IMR-90 (cell line): ENCODE results near the gene PDGFD. TPM values are rescaled to one million over a fixed set of nuclear protein-coding genes. Genes with fewer than 3 reads are reported as not detected.

ENCODE experiments used
- ATAC-seq: fragments of 200-7000 bp; cut with Tn5 transposase; 2 replicates; pipeline ENCODE4 v1.9.1; 2020; ENCODE audit warnings: low read depth, mild to moderate bottlenecking, moderate library complexity
- BruUV-seq: library from RNA; stranded (reverse); fragments of 400-500 nt; replicated peaks from 2 replicates; lab custom pipeline; 2021; lab: Mats Ljungman, UMichigan
- CTCF ChIA-PET: fragments of 300-600 bp; formaldehyde crosslinking; extraction: SDS; loops from one replicate; lab custom pipeline; 2021; ENCODE audit warnings: antibody characterized with exemption; lab: Yijun Ruan, JAX
- POLR2A ChIA-PET: fragments of 300-600 bp; sonication (Branson Sonifier 250); formaldehyde crosslinking; loops from one replicate; lab custom pipeline; 2022; ENCODE audit warnings: antibody characterized with exemption; ENCODE audit not compliant: unreplicated experiment; lab: Charles Lee
- DNase-seq: peaks from one replicate; pipeline ENCODE4 v3.0.0; 2013
- H2AFZ ChIP-seq: replicated peaks from 2 replicates; pipeline ENCODE3; 2013; ENCODE audit warnings: low read length, mild to moderate bottlenecking; ENCODE audit not compliant: poor library complexity
- H2AK5ac ChIP-seq: 2 replicates; pipeline ENCODE4 v1.6.1; 2013; ENCODE audit warnings: low read depth, low read length, inconsistent platforms
- H2AK9ac ChIP-seq: replicated peaks from 2 replicates; pipeline ENCODE3; 2013; ENCODE audit warnings: mild to moderate bottlenecking, low read depth, low read length, moderate library complexity; ENCODE audit not compliant: poor library complexity
- H2BK120ac ChIP-seq: 2 replicates; pipeline ENCODE4 v1.6.1; 2013; ENCODE audit warnings: low read depth, low read length, inconsistent platforms
- H2BK15ac ChIP-seq: 3 replicates; pipeline ENCODE4 v1.6.1; 2013; ENCODE audit warnings: low read depth, low read length, inconsistent platforms
- H2BK20ac ChIP-seq: 2 replicates; pipeline ENCODE4 v1.6.1; 2013; ENCODE audit warnings: low read depth, mild to moderate bottlenecking, inconsistent platforms, low read length, moderate library complexity
- H2BK5ac ChIP-seq: 2 replicates; pipeline ENCODE4 v1.6.1; 2013; ENCODE audit warnings: mild to moderate bottlenecking, low read depth, low read length, inconsistent platforms; ENCODE audit not compliant: poor library complexity, severe bottlenecking
- H3K14ac ChIP-seq: replicated peaks from 2 replicates; pipeline ENCODE4 v1.6.1; 2013; ENCODE audit warnings: low read depth, low read length, inconsistent platforms
- H3K18ac ChIP-seq: 2 replicates; pipeline ENCODE4 v1.6.1; 2013; ENCODE audit warnings: low read depth, low read length, control low read depth
- H3K23ac ChIP-seq: 2 replicates; pipeline ENCODE4 v1.6.1; 2013; ENCODE audit warnings: low read depth, low read length, inconsistent platforms
- H3K27ac ChIP-seq: 2 replicates; pipeline ENCODE4 v1.5.1; 2013; ENCODE audit warnings: mild to moderate bottlenecking, control low read depth, low read length; ENCODE audit not compliant: insufficient read depth
- H3K27me3 ChIP-seq: 2 replicates; pipeline ENCODE4 v1.6.1; 2013; ENCODE audit warnings: low read length; ENCODE audit not compliant: control insufficient read depth, insufficient read depth
- H3K36me3 ChIP-seq: 2 replicates; pipeline ENCODE4 v1.6.1; 2013; ENCODE audit warnings: low read length, mixed read lengths; ENCODE audit not compliant: control insufficient read depth, insufficient read depth
- H3K4ac ChIP-seq: 2 replicates; pipeline ENCODE4 v1.6.1; 2013; ENCODE audit warnings: low read depth, low read length, inconsistent platforms
- H3K4me1 ChIP-seq: 2 replicates; pipeline ENCODE4 v1.6.1; 2013; ENCODE audit warnings: low read length, mixed read lengths; ENCODE audit not compliant: control insufficient read depth, insufficient read depth
- H3K4me2 ChIP-seq: 2 replicates; pipeline ENCODE4 v1.6.1; 2013; ENCODE audit warnings: low read depth, mild to moderate bottlenecking, control low read depth, low read length, moderate library complexity
- H3K4me3 ChIP-seq: 2 replicates; pipeline ENCODE4 v1.5.1; 2013; ENCODE audit warnings: low read depth, mild to moderate bottlenecking, control low read depth, low read length, moderate library complexity; ENCODE audit not compliant: insufficient read depth
- H3K56ac ChIP-seq: 2 replicates; pipeline ENCODE4 v1.6.1; 2013; ENCODE audit warnings: low read length, inconsistent platforms; ENCODE audit not compliant: insufficient read depth; ENCODE audit errors: extremely low read depth
- H3K79me1 ChIP-seq, 2 experiments: 2 replicates each; pipeline ENCODE4 v1.6.1; 2013; ENCODE audit warnings: low read length in 2 of 2, inconsistent platforms in 1 of 2, low read depth in 1 of 2
- H3K9ac ChIP-seq: 2 replicates; pipeline ENCODE4 v1.6.1; 2013; ENCODE audit warnings: low read depth, low read length, control low read depth
- H3K9me1 ChIP-seq: 2 replicates; pipeline ENCODE4 v1.6.1; 2013; ENCODE audit warnings: low read length, inconsistent platforms; ENCODE audit not compliant: insufficient read depth
- H3K9me3 ChIP-seq: 2 replicates; pipeline ENCODE4 v1.6.1; 2013; ENCODE audit warnings: low read length; ENCODE audit not compliant: control insufficient read depth, insufficient read depth
- H4K20me1 ChIP-seq: 2 replicates; pipeline ENCODE4 v1.6.1; 2013; ENCODE audit warnings: low read length, inconsistent platforms; ENCODE audit not compliant: insufficient read depth
- H4K5ac ChIP-seq: 2 replicates; pipeline ENCODE4 v1.6.1; 2013; ENCODE audit warnings: mild to moderate bottlenecking, low read depth, low read length, control low read depth
- H4K8ac ChIP-seq, 2 experiments: 2 replicates each; pipeline ENCODE4 v1.6.1; 2013; ENCODE audit warnings: low read depth in 2 of 2, low read length in 2 of 2, control low read depth in 1 of 2, inconsistent platforms in 1 of 2
- H4K91ac ChIP-seq: 2 replicates; pipeline ENCODE4 v1.6.1; 2013; ENCODE audit warnings: low read depth, low read length, inconsistent platforms; ENCODE audit not compliant: insufficient read depth
- MAFK ChIP-seq: IDR thresholded peaks from 2 replicates; pipeline ENCODE4 v1.6.1; 2012; ENCODE audit warnings: low read depth, low read length, improper control_type of control experiment
- MAZ ChIP-seq: IDR thresholded peaks from 2 replicates; pipeline ENCODE4 v1.6.1; 2012; ENCODE audit warnings: low read depth, mild to moderate bottlenecking, low read length, improper control_type of control experiment, moderate library complexity, borderline replicate concordance
- dilution Hi-C: fragments of 300-500 bp; cut with HindIII; formaldehyde crosslinking; loops from one replicate; pipeline ENCODE4 v1.14.3; 2018; ENCODE audit warnings: low sequenced_read_pairs; ENCODE audit not compliant: unreplicated experiment
- in situ Hi-C: fragments of 300-500 bp; cut with MboI; formaldehyde crosslinking; loops from 3 replicates; pipeline ENCODE4 v1.14.3; 2019; ENCODE audit warnings: low sequenced_read_pairs, inconsistent platforms, mixed read lengths
- intact Hi-C: fragments of 100-400 bp; cut with micrococcal nuclease; formaldehyde crosslinking; loops from 2 replicates; pipeline ENCODE4 v1.10.0; 2022
- polyA plus RNA-seq, 3 experiments: library from polyadenylated mRNA; depleted of rRNA; stranded (reverse); fragments of >200 nt; gene quantifications; 2 replicates each; pipeline ENCODE4 v1.2.3, GENCODE V29; 2012; ENCODE audit warnings: low replicate concordance in 1 of 3
- total RNA-seq: library from RNA; depleted of rRNA; stranded (reverse); fragments of >200 nt; gene quantifications from 2 replicates; pipeline ENCODE4 v1.2.3, GENCODE V29; 2012

Gene PDGFD
- total and polyA plus RNA-seq, 2 of the 4 experiments (the other 2 are of a cell fraction): 2.1 to 3.0 TPM

GRCh38 chr11:103889679-103890078 lies 274.3 kb downstream of the PDGFD start:
- no peak overlapping the region for H4K8ac ChIP-seq
- H3K9me3 ChIP-seq: no peaks in the 10 kb centered on the region
- no peak overlapping the region for H3K9ac ChIP-seq
- no peaks in the 10 kb centered on the region for H3K36me3 ChIP-seq
- POLR2A ChIA-PET: no interaction called here
- no peak overlapping the region for H3K4ac ChIP-seq
- dilution Hi-C loops: no loop called here
- H3K9me1 ChIP-seq: 0 out of 2 replicates have a peak, but pooled peaks cover 3% of the 10 kb centered on the region
- no peak overlapping the region for H3K4me2 ChIP-seq
- no peaks in the 10 kb centered on the region for H4K20me1 ChIP-seq
- H2AK9ac ChIP-seq: no peak overlapping the region
- H3K27me3 ChIP-seq: no peaks in the 10 kb centered on the region
- H2BK20ac ChIP-seq: no peak overlapping the region
- TF ChIP-seq MAFK (no peak), MAZ (no peak)
- H4K5ac ChIP-seq: no peak overlapping the region
- in situ Hi-C loops: no loop called here
- H2AFZ ChIP-seq: no peak overlapping the region
- no peak overlapping the region for H3K27ac ChIP-seq
- no peak overlapping the region for H2AK5ac ChIP-seq
- no peaks in the 10 kb centered on the region for H3K4me1 ChIP-seq
- ATAC-seq (no peak), DNase-seq (peak; percentile 22)
- intact Hi-C loops: no loop called here
- no peak overlapping the region for H4K91ac ChIP-seq
- no peak overlapping the region for H2BK5ac ChIP-seq
- H2BK120ac ChIP-seq: no peak overlapping the region
- CTCF ChIA-PET: no interaction called here
- no peak overlapping the region for H3K4me3 ChIP-seq
- BruUV-seq: no TSS peak
- H2BK15ac ChIP-seq: no peak overlapping the region
- H3K56ac ChIP-seq: no peak overlapping the region
- no peak overlapping the region for H3K18ac ChIP-seq
- H3K14ac ChIP-seq: no peak overlapping the region
- H3K23ac ChIP-seq: no peak overlapping the region
- H3K79me1 ChIP-seq: no peaks in the 10 kb centered on the region
